ENCODE data around the gene MXRA8.

DNA sequence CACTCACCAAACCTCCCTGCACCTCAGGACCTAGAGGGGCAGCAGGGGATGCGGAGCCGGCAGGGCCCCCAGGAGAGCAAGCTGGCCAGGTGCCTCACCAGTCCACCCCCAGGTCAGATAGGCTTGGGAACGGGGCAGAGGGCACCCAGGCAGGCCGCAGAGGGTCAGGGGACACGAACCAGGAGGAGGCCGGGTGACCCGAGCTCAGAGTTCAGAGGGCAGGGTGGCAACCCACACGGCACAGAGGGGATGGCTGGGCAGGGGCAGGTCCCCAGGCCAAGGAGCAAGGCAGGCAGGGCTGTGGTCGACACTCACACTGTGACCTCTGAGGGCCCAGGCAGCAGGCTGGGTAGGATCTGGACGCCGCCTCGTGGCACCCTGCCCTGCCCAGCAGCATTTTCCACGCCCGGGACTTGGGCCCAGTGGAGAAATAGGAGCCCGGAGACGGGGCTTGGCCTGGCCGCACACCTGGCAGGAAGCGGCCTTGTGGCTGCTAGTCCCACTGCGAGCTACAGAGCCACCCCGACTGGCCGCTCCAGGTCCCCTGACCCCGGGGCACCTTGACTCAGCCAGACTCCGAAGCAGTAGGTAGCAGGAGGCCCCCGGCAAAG is 14.4 kb downstream of the MXRA8 start:
- TF ChIP-seq EZH2 (IDR thresholded peaks at IDR 0.05; ENCODE audit: borderline replicate concordance) (no peak), EZH2phosphoT487 (IDR thresholded peaks at IDR 0.05; ENCODE audit: low read depth, severe bottlenecking, unreplicated experiment) (no peak)
- TF ChIP-seq, protein P1, sequence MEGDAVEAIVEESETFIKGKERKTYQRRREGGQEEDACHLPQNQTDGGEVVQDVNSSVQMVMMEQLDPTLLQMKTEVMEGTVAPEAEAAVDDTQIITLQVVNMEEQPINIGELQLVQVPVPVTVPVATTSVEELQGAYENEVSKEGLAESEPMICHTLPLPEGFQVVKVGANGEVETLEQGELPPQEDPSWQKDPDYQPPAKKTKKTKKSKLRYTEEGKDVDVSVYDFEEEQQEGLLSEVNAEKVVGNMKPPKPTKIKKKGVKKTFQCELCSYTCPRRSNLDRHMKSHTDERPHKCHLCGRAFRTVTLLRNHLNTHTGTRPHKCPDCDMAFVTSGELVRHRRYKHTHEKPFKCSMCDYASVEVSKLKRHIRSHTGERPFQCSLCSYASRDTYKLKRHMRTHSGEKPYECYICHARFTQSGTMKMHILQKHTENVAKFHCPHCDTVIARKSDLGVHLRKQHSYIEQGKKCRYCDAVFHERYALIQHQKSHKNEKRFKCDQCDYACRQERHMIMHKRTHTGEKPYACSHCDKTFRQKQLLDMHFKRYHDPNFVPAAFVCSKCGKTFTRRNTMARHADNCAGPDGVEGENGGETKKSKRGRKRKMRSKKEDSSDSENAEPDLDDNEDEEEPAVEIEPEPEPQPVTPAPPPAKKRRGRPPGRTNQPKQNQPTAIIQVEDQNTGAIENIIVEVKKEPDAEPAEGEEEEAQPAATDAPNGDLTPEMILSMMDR (IDR thresholded peaks at IDR 0.05; ENCODE audit: poor library complexity): no peak
